ENCODE results near the gene B3GALT6.
A peak's percentile ranks its signal among the peaks of the same experiment; 100 is the strongest.

B3GALT6 gene

GRCh38 chr1:1267488-1268283, 35.6 kb downstream of the B3GALT6 start:
- DNase-seq: no peak

GRCh38 chr1:1268284-1268682, 36.2 kb downstream of the B3GALT6 start:
- no peak for DNase-seq

DNA sequence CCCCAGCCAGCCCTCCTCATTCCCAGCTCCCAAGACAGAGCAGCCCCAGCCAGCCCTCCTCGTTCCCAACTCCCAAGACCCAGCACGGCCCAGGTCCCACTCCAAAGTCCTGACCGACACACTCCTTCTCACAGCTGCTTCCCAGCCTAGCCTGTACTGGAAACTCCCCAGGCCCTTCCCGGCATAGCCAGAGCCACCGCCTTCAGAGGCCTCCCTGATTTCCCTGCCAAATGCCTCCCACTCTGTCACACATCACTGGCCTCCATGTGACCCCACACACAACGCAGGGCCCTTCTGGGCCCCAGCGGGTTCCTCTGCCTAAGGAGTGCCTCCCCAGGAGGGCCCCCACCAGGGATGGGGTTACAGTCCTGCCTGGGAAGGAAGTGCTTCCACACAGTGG, 38.8 kb downstream of the B3GALT6 start:
- DNase-seq: no peak

DNA sequence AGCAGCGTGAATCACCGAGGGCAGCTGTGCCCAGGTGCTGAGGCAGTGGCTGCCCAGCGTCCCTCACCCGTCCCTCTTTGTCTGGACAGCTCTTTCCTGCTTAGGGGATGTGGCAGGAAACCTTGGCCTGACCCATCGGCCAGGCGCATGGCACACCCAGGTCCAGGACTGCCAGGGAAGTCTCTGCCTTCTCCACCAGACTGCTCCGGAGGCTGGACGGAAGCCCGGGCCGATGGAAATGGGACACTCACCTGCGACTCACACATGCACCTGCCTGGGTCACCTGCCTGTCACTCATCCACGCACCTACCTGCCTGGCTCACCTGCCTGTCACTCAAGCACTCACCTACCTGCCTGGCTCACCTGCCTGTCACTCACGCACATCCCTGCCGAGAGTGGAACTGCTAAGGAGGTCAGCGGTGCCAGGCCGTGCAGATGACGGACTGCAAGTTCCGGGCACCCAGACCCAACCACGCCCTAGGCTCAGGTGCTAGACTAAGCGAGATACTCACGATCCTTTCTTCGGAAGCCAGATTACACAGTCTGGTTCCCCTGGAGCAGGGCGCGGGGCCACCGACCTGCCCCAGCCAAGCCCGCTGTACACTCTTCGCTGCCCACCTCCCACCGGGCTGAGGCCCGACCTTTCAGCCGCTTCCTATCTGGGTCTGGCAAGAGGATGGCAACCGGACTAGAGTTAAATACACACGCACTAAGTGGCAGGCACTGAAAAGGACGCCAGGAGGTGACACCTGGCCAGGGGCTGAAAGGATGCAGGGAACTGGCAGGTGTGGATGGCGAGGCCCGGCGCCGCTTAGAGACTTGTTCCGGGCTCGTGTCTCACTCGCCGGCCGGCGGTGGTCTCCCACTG, 40.5 kb downstream of the B3GALT6 start:
- no peak for DNase-seq

DNA sequence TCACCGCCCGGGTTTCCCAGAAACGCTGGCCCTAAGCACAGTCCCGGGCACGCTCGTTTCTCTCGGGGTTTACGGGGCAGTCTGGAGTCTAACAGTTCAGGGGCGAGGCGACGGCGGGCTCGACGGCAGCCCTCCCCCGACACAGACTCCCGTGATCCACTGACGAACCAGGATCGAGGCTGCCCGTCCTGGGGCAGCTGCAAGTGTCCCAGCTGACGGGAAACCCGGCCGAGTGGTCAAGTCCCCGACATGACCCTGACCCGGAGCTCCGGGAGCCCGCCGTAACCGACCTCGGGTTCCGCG, 41.1 kb downstream of the B3GALT6 start:
- DNase-seq: no peak

DNA sequence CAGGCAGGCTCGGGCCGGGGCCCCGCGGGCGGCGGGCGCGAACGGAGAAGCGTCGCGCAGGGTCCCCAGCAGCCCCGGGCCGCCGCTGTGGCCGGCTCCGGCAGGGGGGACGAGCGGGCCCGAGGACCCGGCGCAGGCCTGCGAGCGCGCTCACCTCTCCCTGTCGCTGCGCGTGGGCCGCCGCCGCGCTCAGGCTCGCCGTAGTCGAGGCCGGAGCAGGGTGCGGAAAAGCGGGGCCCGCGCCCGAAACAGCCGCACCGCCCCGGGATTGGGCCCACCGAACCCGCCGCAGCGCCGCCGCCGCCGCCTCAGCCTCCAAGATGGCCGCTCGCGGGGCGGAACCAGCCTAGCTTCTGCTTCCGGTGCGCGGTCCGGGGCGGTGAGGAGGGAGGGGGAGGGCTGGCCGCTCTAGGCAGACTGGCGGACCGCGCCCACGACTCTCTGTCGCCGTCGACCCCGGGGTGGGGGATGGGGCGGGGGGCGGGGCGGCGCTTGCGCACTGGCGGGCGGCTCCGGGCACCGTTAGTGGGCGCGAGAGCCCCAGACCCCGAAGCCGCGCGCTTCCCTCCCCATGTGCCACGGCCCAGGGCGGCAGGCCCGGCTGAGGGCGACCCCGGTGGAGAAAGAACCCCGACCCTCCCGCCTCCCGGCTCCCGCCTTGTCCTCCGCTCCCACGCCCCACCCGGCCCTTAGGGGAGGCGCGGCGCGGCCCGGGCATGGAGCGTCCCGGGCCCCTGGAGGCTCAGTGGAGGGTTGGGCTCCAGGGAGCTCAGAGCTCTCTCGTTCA, 41.7 kb downstream of the B3GALT6 start, which contains the start of gene UBE2J2:
Gene UBE2J2, minus strand, starts transcription at position 343 of the 787 bp plus-strand sequence. CDS start 5,862 bp downstream, outside the sequence.
- DNase-seq: peak; percentile 78

GRCh38 chr1:1274299-1274930, 42.4 kb downstream of the B3GALT6 start:
- DNase-seq: no peak

GRCh38 chr1:1274931-1275431, 42.9 kb downstream of the B3GALT6 start:
- no peak for DNase-seq

DNA sequence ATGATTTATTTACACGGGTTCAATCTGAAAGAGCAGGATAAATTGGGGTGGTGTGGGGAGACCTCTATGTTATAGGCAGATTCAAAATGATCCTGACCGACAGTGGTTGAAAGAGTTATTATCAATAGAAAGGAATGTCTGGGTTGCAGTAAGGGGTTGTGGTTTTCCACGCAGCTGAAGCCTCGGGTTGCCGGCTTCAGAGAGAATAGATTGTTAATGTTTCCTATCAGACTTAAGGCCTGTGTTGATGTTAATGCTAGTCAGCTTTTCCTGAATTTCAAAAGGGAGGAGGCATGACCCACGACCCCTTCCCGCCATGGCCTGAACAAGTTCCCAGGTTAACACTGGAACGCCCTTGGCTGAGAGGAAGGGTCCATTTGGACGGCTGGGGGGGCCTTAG, 43.8 kb downstream of the B3GALT6 start:
- DNase-seq: no peak

- no peak for DNase-seq
These were observed 46.6 kb downstream of the B3GALT6 start for GRCh38 chr1:1278620-1279019.

GRCh38 chr1:1279028-1279427, 47.0 kb downstream of the B3GALT6 start:
- no peak for DNase-seq

DNA sequence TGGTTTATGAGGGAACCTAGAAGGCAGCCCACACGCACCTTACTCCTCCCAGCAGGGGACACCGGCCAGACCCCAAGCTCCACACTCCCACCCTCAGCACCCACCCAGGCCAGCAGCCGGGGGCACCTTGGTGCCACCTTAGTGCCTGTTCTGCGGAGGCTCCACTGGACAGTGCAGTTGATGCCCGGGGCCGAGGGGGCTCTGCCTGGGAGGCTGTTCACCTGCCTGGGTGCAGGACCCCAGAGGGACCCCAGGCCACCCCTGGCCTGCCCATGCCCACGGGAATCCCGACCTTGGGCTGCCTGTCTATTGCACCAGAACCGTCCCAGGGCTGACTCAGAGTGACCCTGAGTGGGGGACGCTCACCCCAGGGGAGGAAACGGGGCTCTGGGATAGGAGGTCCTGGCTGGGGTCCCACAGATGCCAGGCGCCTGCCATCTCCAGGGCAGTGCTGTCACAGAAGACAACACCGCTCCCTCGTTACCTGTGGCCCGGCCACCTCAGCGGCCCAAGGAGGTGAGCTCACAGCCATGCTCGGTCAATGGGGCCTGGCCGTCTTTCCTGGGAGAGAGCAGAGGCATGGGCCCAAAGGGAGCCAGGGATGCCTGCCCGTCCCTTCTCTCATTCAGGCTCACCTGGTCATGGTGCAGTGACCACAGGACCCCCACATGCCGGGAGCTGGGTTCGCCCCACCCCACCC, 48.9 kb downstream of the B3GALT6 start:
- DNase-seq: no peak

GRCh38 chr1:1281533-1282321, 49.7 kb downstream of the B3GALT6 start:
- no peak for DNase-seq

DNA sequence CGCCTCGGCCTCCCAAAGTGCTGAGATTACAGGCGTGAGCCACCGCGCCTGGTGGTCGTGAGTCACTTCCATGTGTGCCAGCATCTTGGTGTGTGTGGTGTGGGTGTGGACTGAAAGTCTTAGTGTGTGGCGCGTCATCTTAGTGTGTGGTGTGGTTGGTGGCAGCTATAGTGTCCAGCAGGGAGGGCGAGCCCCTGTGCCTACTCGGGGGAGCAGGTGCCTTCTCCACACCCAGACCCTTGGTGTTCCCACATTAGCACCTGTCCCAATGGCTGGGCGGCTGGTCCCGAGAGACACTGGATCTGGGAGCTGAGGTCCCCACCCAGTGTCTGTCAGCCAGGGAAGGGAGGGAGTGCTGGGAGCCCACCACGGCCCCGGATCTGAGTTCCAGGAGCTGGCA, 51.0 kb downstream of the B3GALT6 start:
- no peak for DNase-seq

- DNase-seq: no peak
These were observed 51.8 kb downstream of the B3GALT6 start for GRCh38 chr1:1283821-1284220.

Data from NCI-H1048 (cell line).